ENCODE results near the gene MPL.

The MPL gene

GRCh38 chr1:43313771-43314170 lies 23.8 kb upstream of the MPL start (continued):
- TF ChIP-seq CREB5 (CRISPR knock-in tag; IDR thresholded peaks at IDR 0.05; ENCODE audit: low read depth) (no peak), POU6F1 (CRISPR knock-in tag; IDR thresholded peaks at IDR 0.05; ENCODE audit: borderline replicate concordance, low read depth) (no peak)

GRCh38 chr1:43314233-43314632 lies 23.4 kb upstream of the MPL start:
- TF ChIP-seq CREB5 (CRISPR knock-in tag; IDR thresholded peaks at IDR 0.05; ENCODE audit: low read depth) (no peak), CSRNP3 (CRISPR knock-in tag; IDR thresholded peaks at IDR 0.05) (no peak), ESRRG (CRISPR knock-in tag; IDR thresholded peaks at IDR 0.05) (no peak), ARNTL (CRISPR knock-in tag; IDR thresholded peaks at IDR 0.05; ENCODE audit: borderline replicate concordance, low read depth) (no peak), PATZ1 (CRISPR knock-in tag; IDR thresholded peaks at IDR 0.05; ENCODE audit: borderline replicate concordance) (no peak), BACH2 (CRISPR knock-in tag; IDR thresholded peaks at IDR 0.05; ENCODE audit: borderline replicate concordance) (no peak), POU6F1 (CRISPR knock-in tag; IDR thresholded peaks at IDR 0.05; ENCODE audit: borderline replicate concordance, low read depth) (no peak), ZNF565 (CRISPR knock-in tag; conservative IDR thresholded peaks at IDR 0.05; ENCODE audit: low read depth) (no peak), PPARA (CRISPR knock-in tag; IDR thresholded peaks at IDR 0.05; ENCODE audit: borderline replicate concordance) (no peak), CSDC2 (CRISPR knock-in tag; IDR thresholded peaks at IDR 0.05) (no peak), TSHZ2 (CRISPR knock-in tag; IDR thresholded peaks at IDR 0.05) (no peak), RARB (CRISPR knock-in tag; IDR thresholded peaks at IDR 0.05) (no peak), GLIS3 (CRISPR knock-in tag; IDR thresholded peaks at IDR 0.05) (no peak), ZNF70 (CRISPR knock-in tag; IDR thresholded peaks at IDR 0.05) (no peak), ZC3H10 (CRISPR knock-in tag; IDR thresholded peaks at IDR 0.05) (no peak)
- ATAC-seq, result no peak

- TF ChIP-seq CREB5 (CRISPR knock-in tag; IDR thresholded peaks at IDR 0.05; ENCODE audit: low read depth) (no peak), PPARA (CRISPR knock-in tag; IDR thresholded peaks at IDR 0.05; ENCODE audit: borderline replicate concordance) (no peak), ESRRG (CRISPR knock-in tag; IDR thresholded peaks at IDR 0.05) (no peak), ZNF565 (CRISPR knock-in tag; conservative IDR thresholded peaks at IDR 0.05; ENCODE audit: low read depth) (no peak), CSRNP3 (CRISPR knock-in tag; IDR thresholded peaks at IDR 0.05) (no peak), BACH2 (CRISPR knock-in tag; IDR thresholded peaks at IDR 0.05; ENCODE audit: borderline replicate concordance) (no peak), ZNF70 (CRISPR knock-in tag; IDR thresholded peaks at IDR 0.05) (no peak)
- no peak for ATAC-seq
These were observed 22.1 kb upstream of the MPL start for GRCh38 chr1:43315481-43315880.

Data from SK-N-SH treated with all-trans-retinoic acid at 6 μM for 48 hours (cell line).